Stimulated activated CD8-positive, alpha-beta memory T cell treated with anti-CD3 and anti-CD28 coated beads, Interleukin-4, amount 100 ng/mL, for 48 hours (primary cell): Measurements from ENCODE around the gene SPATA4.
"Not testable (repeated sequence)": the region's sequence is repeated elsewhere in the genome, so short reads cannot be mapped to it uniquely, and the experiment has no call there.

Experiments used
- DNase-seq: peaks from one replicate; pipeline ENCODE4 v3.0.0-alpha.2; 2020

SPATA4 gene

DNA sequence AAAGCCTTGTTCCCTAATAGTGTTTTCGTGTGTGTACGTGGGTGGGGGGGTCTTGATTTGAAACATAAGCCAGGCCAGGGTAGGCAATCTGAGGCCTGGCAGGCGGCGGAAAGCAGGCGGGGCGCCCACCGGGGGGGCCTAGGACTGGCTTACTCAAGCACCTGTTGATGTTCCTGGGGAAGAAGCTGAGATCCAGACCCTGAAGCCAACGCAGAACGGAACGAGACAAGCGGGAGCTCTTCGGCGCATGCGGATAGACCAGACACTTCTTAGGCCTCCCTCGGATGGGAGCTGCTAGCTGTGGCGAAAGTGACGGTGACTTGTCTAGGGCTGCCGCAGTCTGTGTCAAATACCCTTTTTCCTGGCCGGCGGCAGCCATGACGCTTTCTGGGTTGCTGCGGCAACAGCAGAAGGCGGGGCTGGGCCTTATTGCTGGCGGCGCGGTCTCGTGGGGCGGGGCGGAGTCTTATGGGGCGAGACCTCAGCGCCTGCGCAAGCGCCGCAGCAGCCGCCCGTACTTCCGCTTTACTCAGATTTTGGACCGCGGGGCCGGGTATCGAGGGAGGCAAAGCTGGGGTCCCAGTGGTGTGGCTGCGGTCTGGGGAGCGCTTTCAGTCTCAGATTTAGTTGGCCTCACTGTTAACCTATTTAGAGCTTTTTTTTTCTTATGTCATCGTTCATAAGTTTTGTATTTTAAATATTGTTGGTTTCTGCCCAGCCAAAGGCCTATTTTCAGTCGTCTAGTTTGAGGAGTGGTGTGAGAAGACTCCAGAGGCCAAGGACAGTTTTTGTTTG lies at the start of gene SPATA4:
TSS of gene SPATA4 (minus strand) at position 402 of the 795 bp plus-strand sequence. CDS start at position 379, 23 bp downstream.
- DNase-seq: peak; percentile 96

DNA sequence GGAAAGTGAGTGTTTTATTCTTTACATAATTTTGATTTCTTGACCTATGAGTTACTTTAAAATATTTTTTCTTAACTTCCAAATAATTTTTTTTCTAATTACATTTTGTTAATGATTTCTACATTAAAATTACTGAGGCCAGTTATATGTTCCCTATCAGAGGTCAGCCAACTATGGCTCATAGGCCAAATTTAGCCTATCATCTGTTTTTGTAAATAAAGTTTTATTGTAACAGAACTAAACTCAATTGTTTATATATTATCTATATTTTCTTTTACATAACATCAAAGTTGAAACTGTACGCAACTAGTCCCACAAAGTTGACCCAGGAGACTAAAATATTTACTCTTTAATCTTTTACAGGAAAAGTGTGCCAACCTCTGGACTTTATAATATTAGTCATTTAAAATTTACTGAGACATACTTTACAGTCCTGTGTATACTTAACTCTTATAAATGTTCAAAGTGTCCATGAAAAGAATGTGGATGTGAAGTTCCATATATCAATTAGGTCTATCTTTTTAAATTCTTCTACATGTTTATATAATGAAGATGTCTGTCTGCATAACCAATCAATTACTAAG lies 47.5 kb upstream of the SPATA4 start:
- DNase-seq: no peak

DNA sequence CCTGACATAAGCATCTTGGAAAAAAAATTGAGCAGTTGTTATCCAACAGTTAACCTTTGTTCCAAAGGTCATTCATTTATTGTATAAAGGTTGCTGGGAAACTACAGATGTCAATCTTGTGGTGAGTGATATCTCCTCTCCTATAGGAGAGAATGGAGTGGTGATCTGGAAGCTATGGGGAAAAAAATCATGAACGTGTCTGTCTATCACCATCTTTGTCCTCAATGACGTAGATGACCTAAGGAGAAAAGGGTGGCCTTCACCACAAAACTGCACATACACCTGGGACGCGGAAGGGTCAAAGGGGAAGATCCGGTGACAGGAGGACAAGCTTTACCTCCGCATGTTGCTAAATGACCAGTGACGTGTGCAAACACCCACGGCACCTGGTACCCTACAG lies 46.3 kb upstream of the SPATA4 start:
- no peak for DNase-seq

DNA sequence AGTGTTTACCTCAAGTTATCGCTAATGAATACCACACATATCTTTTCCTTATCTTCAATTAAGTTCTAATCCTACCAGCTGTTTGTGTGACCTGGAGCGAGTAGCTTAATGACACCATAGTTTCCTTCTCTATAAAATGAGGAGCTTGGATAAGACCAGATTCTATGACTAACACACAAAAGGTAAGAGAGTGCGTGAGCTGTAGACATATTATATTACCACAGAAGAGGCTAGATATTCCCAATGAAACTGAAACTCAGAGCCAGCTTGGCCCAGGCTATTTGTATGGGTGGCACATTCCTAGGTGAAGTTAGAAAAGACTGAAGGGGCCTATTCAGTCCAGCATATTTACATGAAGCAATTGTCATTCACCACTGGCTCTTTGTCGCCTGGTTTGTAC lies 43.4 kb upstream of the SPATA4 start:
- DNase-seq: no peak

DNA sequence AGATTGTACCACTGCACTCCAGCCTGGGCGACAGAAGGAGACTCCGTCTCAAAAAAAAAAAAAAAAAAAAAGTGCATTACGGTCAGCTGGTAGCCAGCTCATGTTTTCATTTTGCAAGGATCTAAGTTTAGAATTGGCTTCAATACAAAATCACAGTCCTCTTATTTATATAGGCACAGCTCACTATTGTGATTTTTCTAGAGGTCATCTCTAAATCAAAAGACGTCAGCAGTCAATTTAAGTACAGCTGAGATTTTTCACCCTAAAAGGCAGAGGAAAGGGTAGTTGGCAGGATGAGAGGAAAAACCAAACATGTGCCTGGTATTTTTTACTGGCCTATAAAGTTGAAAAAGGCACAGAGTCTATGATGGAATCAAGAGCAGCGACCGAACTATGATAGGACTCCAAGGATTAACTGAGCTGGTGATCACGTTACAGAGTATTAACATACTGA lies 42.8 kb upstream of the SPATA4 start:
- DNase-seq: no peak

DNA sequence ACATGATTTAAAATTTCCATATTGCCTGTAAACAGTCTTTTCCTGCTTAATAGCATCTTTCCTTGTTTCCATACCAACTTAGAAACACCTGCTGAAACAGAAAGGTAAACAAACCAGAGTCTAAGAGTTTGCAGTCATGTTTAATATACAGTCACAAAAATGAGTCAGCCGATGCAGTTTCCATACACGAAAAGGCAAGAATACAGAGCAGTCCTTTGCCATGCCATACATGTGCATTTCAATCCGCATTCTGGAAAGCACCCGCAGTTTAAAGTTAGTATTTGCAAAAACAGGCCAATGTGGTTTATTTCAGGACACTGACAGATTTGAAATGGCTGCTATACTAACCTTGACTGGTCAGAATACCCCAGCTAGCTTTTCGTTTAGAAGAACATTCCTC lies 41.6 kb upstream of the SPATA4 start:
- DNase-seq: no peak

DNA sequence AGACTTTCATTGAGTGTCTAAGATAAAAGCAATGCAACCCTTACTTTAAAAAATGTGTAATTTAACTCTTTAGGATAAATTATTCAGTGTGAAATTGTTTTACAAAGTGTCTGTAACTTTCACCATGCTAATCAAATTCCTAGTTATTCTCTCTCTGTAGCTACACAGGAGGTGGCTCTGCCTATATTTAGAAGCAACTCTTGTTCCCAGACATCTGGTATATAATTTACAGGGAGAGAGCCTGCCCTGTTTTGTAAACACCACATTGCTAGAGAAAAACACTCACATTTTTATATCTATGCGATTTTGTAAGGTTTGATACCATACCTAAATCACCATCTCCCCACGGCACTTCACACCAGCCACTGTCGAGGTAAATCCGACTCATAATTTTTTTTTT lies 35.5 kb upstream of the SPATA4 start:
- DNase-seq: no peak

DNA sequence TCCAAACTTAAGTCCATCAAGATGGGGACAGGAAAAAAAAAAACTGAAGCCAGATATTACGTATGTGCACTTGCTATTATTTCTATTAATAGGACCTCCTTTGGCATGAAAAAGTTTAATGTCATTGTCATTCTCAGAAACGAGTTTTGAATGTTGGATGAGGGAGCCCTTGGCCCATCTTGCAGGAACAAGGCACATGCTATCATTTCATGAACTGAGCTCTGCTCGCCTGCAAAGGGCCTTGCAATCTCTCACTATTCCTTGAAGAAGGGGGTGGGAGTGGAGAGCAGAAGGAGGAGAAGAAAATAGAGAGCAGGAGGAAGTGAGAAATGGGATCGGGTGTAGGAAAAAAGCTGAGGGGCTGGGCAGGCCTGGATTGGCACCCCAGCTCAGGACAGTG lies 34.3 kb upstream of the SPATA4 start:
- DNase-seq: no peak

DNA sequence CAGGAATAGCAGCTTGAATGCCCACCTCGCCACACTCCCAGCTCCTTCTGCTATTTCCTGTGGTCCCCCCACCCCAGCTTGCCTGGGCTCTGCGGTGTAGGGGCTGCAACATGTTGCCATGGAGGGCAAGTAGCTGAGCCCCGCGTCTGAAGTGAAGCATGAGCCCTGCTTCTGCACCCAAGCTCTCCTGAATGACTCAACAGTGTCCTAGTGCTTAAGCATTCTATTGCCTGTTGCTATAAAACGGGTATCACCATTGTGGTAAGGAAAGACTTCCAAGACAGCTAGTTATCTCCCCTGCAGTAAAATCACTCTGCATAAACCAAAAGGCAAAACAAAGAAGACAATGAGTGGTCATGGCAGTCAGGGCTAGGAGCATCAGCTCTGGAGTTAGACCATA lies 31.4 kb upstream of the SPATA4 start:
- no peak for DNase-seq

DNA sequence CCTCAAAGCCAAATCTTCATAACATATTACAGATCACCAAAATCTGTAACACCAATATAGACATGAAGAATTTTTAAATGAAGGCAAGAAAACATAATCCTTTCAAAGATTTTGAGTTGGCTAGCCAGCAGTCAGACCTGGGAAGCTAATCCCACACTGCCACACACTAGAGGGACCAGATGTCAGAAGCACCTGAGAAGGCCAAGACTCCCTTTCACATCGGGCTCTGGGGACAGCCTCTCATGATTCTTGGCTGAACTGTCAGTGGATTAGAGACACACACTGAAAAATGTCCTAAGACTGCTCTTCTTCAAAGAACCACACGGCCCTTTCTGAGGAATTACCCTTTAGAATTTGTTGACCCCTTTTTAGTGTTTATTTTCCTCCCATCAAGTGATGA lies 28.2 kb upstream of the SPATA4 start:
- no peak for DNase-seq

DNA sequence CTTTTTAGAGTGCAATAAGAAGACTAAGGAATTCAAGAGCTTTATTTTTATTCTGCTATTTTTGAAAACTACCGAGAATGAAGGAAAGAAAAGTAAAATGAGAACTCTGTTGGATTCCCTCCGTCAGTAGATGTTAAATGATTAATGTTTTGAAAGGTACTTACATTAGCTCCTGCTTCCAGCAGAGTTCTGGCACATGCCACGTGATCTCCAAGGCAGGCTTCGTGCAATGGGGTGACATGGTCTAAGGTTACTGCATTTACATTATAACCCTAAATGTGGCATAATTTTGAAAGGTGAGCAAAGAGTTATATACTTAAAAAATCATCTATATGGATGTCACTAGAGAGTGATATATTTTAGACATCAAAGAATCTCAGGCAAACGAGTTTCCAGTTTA lies 26.8 kb upstream of the SPATA4 start:
- DNase-seq: no peak

DNA sequence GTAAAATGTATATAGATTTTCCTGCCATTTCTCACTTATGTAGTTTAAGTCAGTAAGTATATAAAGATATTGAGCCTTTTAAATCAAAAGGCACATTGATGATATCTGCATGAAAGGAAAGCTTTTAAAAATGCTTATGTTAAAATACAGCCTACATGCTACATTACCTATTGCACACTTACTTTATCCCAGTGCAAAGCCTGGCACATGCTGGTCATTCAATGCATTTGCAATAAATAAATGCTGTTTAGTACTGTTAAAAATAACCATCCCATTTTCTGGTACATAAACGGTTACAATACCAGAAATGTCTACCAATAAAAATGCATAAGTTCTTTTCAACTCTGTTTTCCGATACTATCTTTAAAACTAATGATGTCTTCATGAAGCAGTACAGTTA lies 22.1 kb upstream of the SPATA4 start:
- no peak for DNase-seq

DNA sequence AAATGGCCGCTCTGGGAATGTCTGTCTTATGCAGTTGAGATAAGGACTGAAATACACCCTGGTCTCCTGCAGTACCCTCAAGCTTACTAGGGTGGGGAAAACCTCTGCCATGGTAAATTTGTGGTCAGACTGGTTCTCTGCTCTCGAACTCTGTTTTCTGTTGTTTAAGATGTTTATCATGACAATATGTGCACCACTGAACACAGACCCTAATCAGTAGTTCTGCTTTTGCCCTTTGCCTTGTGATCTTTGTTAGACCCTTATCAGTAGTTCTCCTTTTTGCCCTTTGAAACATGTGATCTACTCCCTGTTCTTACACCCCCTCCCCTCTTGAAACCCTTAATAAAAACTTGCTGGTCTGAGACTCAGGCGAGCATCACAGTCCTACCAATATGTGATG lies 17.0 kb upstream of the SPATA4 start:
- not testable (repeated sequence) for DNase-seq

DNA sequence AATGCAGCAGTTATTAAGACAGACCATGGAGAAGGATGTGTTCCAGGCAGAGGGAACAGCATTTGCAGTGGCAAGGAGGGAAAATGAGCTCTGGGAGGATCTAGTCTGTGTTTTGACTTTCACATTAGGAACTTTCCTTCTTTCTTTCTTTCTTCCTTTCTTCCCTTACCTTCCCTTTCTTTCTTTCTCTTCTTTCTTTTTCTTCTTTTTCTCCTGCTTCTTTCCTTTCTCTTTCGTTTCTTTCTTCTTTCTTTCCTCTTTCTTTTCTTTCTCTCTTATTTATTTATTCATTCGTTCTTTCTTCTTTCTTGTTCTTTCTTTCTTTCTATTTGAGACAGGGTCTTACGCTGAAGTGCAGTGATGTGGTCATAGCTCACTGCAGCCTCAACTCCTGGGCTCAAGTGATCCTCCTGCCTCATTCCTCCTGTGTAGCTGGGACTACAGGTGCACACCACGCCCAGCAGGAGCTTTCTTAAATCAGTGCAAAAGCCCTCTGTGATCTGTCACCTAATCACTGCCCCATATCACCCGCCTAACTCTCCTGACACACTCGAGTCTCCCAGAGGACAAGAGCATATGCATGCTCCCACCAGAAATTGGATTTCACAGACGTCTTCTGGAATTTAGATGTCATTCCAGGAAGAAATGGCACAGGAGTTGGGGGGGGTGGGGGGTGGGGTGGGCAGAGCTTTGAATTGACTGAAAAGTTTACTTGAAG lies 15.4 kb upstream of the SPATA4 start:
- no peak for DNase-seq

DNA sequence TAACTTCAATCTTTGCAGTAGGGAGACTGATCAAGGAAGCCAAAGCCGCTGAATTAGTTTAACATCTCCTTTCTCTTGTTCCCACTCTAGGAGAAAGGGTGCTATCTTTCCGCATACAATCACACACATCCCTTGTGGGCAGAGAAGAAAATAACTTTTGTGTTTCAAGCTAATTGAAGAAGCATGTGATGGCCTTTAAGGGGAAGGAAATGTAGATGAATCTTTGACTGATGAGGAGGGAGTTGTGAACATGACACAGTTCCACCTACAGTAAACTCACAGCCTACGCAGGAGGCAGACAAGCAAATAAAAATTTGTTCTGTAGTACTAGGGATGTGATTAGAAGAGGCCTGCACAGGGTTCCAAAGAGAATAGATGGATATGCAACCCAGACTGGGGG lies 14.7 kb upstream of the SPATA4 start:
- no peak for DNase-seq

DNA sequence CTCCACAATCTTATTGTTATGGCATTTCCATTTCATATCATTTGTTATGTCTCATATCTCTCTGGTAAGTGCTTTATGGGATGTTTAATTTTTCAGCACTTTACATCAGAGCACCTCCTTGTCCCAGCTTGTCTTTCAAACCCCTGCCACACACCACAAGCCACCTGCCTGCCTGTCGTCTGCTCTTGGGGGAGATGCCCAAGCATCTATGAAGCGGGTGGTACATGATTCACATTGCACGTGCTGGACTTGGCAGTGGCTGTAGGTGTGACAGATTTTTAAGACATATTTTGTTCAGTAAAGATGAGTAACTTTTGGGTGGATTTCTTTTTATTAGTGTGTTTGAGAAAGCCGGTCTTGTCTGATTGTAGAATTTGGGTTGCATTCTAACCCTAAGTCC lies 14.2 kb upstream of the SPATA4 start:
- no peak for DNase-seq

DNA sequence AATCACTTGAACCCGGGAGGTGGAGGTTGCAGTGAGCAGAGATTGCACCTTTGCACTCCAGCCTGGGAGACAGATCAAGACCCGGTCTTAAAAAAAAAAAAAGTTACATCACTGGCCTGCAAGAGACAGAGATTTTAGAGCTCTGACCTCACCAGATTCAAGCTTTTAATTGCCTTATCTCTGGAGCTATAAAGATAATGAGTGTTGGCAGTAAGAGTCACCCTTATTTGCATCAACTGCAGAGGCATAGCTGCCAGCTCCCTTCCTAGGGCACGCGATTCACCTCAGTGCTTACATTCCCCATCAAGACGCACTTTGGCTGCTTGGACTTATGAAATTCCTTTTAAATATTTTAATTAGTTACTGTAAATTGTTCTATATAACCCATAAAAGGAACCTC lies 12.5 kb upstream of the SPATA4 start:
- no peak for DNase-seq

DNA sequence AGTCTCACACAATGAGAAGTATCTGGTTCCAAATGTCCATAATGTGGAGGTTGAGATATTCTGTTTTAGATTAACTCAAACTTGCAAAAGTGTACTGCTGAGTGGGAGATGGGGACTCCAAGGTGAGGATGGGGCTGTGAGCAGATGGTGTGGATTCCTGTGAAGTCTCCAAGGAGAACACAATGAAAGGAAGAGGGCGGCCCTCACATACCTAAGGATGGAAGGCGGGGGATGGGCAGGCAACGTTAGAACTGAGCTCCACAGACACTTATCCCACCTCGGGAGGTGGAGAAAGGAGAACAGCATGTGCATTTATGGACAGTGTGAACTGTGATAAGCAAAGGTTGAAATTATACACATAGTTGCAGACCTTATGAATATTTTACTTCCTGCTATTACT lies 9.9 kb upstream of the SPATA4 start:
- no peak for DNase-seq

DNA sequence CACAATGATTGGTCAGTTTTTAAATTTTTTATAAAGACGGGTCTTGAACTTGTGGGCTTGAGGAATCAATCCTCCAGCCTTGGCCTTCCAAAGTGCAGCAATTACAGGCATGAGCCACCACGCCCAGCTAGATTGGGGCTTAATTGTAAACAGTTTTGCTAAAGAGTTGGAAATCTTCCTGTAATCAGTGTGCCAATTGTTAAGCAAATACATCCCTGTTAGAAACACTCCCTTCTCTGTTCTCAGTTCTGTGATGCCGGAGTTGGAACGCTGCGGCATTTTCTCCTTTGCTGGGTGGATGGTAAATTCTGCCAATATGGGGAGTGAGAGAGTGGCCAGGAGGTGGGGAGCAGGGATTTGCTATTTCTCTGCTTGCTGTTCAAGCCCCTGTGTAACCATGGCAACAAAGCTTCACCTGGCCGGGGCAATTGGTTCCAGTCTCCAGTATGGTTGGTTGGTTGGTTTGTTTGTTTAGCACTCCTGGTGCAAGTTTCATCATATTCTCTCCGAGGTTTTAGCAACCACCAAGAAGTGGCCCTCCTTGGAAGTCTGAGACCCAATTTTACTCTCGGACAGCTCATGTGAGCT lies 3.0 kb upstream of the SPATA4 start:
- no peak for DNase-seq

DNA sequence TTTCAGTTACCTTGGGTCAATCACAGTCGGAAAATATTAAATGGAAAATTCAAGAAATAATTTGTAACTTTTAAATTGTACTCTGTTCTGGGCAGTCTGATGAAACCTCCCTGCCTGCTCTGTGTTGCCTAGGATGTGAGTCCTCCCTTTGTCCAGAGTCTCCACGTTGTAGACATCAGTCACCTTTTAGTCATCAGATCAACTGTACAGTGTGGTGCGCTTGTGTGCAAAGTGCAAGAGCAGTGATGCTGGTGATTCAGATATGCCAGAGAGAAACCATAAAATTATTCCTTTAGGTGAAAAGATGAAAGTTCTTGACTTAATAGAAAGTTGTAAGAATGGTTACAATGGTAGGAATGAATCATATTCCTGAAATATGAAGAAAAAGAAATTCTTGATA lies 1.4 kb downstream of the SPATA4 start:
- peak; percentile 43 for DNase-seq

DNA sequence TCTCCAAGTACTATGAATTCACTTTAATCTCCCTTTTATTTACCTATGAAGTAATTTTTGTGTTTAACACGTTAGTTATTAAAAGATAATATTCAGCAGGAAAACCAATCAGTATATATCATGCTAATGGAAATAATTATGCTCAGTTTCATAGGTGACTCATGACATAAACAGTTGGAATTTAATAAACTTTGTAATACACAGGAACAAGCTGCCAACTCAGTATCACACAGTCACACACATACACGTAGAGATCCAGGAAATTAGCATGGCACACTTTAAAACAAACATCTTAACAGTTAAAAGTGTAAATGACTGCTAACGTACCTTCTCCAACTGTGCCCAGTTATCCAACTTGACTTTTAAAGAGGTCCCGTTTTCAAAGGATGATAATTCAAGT lies 2.3 kb downstream of the SPATA4 start:
- DNase-seq: no peak

DNA sequence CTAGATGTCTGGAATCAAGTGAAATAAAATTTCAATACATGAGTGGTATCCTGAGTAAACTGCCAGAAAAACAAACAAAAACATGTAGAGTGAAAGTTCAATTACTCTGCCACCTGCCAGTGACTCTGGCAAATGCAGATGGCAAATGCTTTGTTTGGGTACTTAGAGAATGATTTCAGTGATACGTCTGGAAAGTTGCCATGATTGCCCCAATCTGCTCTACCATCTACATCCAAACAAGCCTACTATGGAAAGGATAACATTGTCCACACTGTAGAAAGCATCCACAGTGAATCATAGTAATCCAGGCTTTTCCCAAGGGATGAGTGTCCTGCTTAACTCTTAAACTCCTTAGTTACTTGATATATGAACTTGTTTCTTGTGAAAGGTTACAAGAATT lies 3.4 kb downstream of the SPATA4 start:
- DNase-seq: no peak

DNA sequence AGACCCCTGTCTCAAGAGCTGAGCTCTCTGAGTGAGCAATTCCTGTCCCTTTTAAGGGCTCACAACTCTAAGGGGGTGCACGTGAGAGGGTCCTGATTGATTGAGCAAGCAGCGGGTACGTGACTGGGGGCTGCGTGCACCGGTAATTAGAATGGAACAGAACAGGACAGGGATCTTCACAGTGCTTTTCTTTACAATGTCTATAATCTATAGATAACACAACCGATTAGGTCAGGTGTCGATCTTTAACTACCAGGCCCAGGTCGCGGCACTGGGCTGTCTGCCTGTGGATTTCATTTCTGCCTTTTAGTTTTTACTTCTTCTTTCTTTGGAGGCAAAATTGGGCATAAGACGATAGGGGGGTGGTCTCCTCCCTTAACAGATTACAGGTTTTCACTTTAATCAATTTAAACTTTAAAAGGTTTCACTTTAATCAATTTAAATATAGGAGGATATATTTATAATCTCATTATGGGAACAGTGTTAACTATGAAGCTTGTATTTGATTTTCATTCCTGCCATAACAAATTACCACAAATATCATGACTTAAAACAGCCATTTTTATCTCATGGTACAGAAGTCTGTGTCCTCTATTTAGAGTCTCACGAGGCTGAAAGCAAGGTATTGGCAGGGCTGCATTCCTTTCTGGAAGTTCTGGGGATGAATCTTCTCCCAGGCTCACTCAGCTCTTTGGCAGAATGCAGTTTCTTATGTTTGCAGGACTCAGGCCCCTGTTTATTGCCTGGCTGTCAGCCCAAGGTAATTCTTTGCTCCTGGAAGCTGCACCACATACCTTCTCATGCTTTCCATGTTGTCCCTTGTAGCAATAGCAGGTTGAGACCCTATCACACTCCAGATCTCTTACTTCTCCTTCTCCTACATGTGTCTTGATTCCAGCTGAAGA lies 5.2 kb downstream of the SPATA4 start:
- DNase-seq: no peak
